IMR-90 (cell line): ENCODE data around the gene UTP4. TPM values are rescaled to one million over a fixed set of nuclear protein-coding genes. Genes with fewer than 3 reads are reported as not detected.

Source experiments
- ATAC-seq: fragments of 200-7000 bp; cut with Tn5 transposase; 2 replicates; pipeline ENCODE4 v1.9.1; 2020; ENCODE audit warnings: low read depth, mild to moderate bottlenecking, moderate library complexity
- BruUV-seq: library from RNA; stranded (reverse); fragments of 400-500 nt; replicated peaks from 2 replicates; lab custom pipeline; 2021; lab: Mats Ljungman, UMichigan
- CTCF ChIA-PET: fragments of 300-600 bp; formaldehyde crosslinking; extraction: SDS; loops from one replicate; lab custom pipeline; 2021; ENCODE audit warnings: antibody characterized with exemption; lab: Yijun Ruan, JAX
- POLR2A ChIA-PET: fragments of 300-600 bp; sonication (Branson Sonifier 250); formaldehyde crosslinking; loops from one replicate; lab custom pipeline; 2022; ENCODE audit warnings: antibody characterized with exemption; ENCODE audit not compliant: unreplicated experiment; lab: Charles Lee
- DNase-seq: peaks from one replicate; pipeline ENCODE4 v3.0.0; 2013
- H2AFZ ChIP-seq: replicated peaks from 2 replicates; pipeline ENCODE3; 2013; ENCODE audit warnings: low read length, mild to moderate bottlenecking; ENCODE audit not compliant: poor library complexity
- H2AK5ac ChIP-seq: 2 replicates; pipeline ENCODE4 v1.6.1; 2013; ENCODE audit warnings: low read depth, low read length, inconsistent platforms
- H2AK9ac ChIP-seq: replicated peaks from 2 replicates; pipeline ENCODE3; 2013; ENCODE audit warnings: mild to moderate bottlenecking, low read depth, low read length, moderate library complexity; ENCODE audit not compliant: poor library complexity
- H2BK120ac ChIP-seq: 2 replicates; pipeline ENCODE4 v1.6.1; 2013; ENCODE audit warnings: low read depth, low read length, inconsistent platforms
- H2BK15ac ChIP-seq: 3 replicates; pipeline ENCODE4 v1.6.1; 2013; ENCODE audit warnings: low read depth, low read length, inconsistent platforms
- H2BK20ac ChIP-seq: 2 replicates; pipeline ENCODE4 v1.6.1; 2013; ENCODE audit warnings: low read depth, mild to moderate bottlenecking, inconsistent platforms, low read length, moderate library complexity
- H2BK5ac ChIP-seq: 2 replicates; pipeline ENCODE4 v1.6.1; 2013; ENCODE audit warnings: mild to moderate bottlenecking, low read depth, low read length, inconsistent platforms; ENCODE audit not compliant: poor library complexity, severe bottlenecking
- H3K14ac ChIP-seq: replicated peaks from 2 replicates; pipeline ENCODE4 v1.6.1; 2013; ENCODE audit warnings: low read depth, low read length, inconsistent platforms
- H3K18ac ChIP-seq: 2 replicates; pipeline ENCODE4 v1.6.1; 2013; ENCODE audit warnings: low read depth, low read length, control low read depth
- H3K23ac ChIP-seq: 2 replicates; pipeline ENCODE4 v1.6.1; 2013; ENCODE audit warnings: low read depth, low read length, inconsistent platforms
- H3K27ac ChIP-seq: 2 replicates; pipeline ENCODE4 v1.5.1; 2013; ENCODE audit warnings: mild to moderate bottlenecking, control low read depth, low read length; ENCODE audit not compliant: insufficient read depth
- H3K27me3 ChIP-seq: 2 replicates; pipeline ENCODE4 v1.6.1; 2013; ENCODE audit warnings: low read length; ENCODE audit not compliant: control insufficient read depth, insufficient read depth
- H3K36me3 ChIP-seq: 2 replicates; pipeline ENCODE4 v1.6.1; 2013; ENCODE audit warnings: low read length, mixed read lengths; ENCODE audit not compliant: control insufficient read depth, insufficient read depth
- H3K4ac ChIP-seq: 2 replicates; pipeline ENCODE4 v1.6.1; 2013; ENCODE audit warnings: low read depth, low read length, inconsistent platforms
- H3K4me1 ChIP-seq: 2 replicates; pipeline ENCODE4 v1.6.1; 2013; ENCODE audit warnings: low read length, mixed read lengths; ENCODE audit not compliant: control insufficient read depth, insufficient read depth
- H3K4me2 ChIP-seq: 2 replicates; pipeline ENCODE4 v1.6.1; 2013; ENCODE audit warnings: low read depth, mild to moderate bottlenecking, control low read depth, low read length, moderate library complexity
- H3K4me3 ChIP-seq: 2 replicates; pipeline ENCODE4 v1.5.1; 2013; ENCODE audit warnings: low read depth, mild to moderate bottlenecking, control low read depth, low read length, moderate library complexity; ENCODE audit not compliant: insufficient read depth
- H3K56ac ChIP-seq: 2 replicates; pipeline ENCODE4 v1.6.1; 2013; ENCODE audit warnings: low read length, inconsistent platforms; ENCODE audit not compliant: insufficient read depth; ENCODE audit errors: extremely low read depth
- H3K79me1 ChIP-seq, 2 experiments: 2 replicates each; pipeline ENCODE4 v1.6.1; 2013; ENCODE audit warnings: low read length in 2 of 2, inconsistent platforms in 1 of 2, low read depth in 1 of 2
- H3K9ac ChIP-seq: 2 replicates; pipeline ENCODE4 v1.6.1; 2013; ENCODE audit warnings: low read depth, low read length, control low read depth
- H3K9me1 ChIP-seq: 2 replicates; pipeline ENCODE4 v1.6.1; 2013; ENCODE audit warnings: low read length, inconsistent platforms; ENCODE audit not compliant: insufficient read depth
- H3K9me3 ChIP-seq: 2 replicates; pipeline ENCODE4 v1.6.1; 2013; ENCODE audit warnings: low read length; ENCODE audit not compliant: control insufficient read depth, insufficient read depth
- H4K20me1 ChIP-seq: 2 replicates; pipeline ENCODE4 v1.6.1; 2013; ENCODE audit warnings: low read length, inconsistent platforms; ENCODE audit not compliant: insufficient read depth
- H4K5ac ChIP-seq: 2 replicates; pipeline ENCODE4 v1.6.1; 2013; ENCODE audit warnings: mild to moderate bottlenecking, low read depth, low read length, control low read depth
- H4K8ac ChIP-seq, 2 experiments: 2 replicates each; pipeline ENCODE4 v1.6.1; 2013; ENCODE audit warnings: low read depth in 2 of 2, low read length in 2 of 2, control low read depth in 1 of 2, inconsistent platforms in 1 of 2
- H4K91ac ChIP-seq: 2 replicates; pipeline ENCODE4 v1.6.1; 2013; ENCODE audit warnings: low read depth, low read length, inconsistent platforms; ENCODE audit not compliant: insufficient read depth
- BHLHE40 ChIP-seq: fragments of 150-350 bp; IDR thresholded peaks from 2 replicates; pipeline ENCODE4 v1.6.1; 2016; ENCODE audit warnings: mild to moderate bottlenecking, low read depth, low read length
- CHD1 ChIP-seq: IDR thresholded peaks from 2 replicates; pipeline ENCODE4 v1.6.1; 2012; ENCODE audit warnings: low read depth, low read length, improper control_type of control experiment
- CTCF ChIP-seq: conservative IDR thresholded peaks from 2 replicates; pipeline ENCODE4 v1.5.1; 2012; ENCODE audit warnings: mild to moderate bottlenecking, low read depth, low read length, improper control_type of control experiment
- ELK1 ChIP-seq: fragments of 150-350 bp; IDR thresholded peaks from 2 replicates; pipeline ENCODE4 v1.6.1; 2016; ENCODE audit warnings: low read depth, mild to moderate bottlenecking, low read length, moderate library complexity, borderline replicate concordance
- FOS ChIP-seq: fragments of 150-350 bp; IDR thresholded peaks from 2 replicates; pipeline ENCODE4 v1.6.1; 2016; ENCODE audit warnings: low read depth, low read length
- MAFK ChIP-seq: IDR thresholded peaks from 2 replicates; pipeline ENCODE4 v1.6.1; 2012; ENCODE audit warnings: low read depth, low read length, improper control_type of control experiment
- MAZ ChIP-seq: IDR thresholded peaks from 2 replicates; pipeline ENCODE4 v1.6.1; 2012; ENCODE audit warnings: low read depth, mild to moderate bottlenecking, low read length, improper control_type of control experiment, moderate library complexity, borderline replicate concordance
- MXI1 ChIP-seq: IDR thresholded peaks from 2 replicates; pipeline ENCODE4 v1.6.1; 2012; ENCODE audit warnings: low read depth, mild to moderate bottlenecking, low read length, moderate library complexity, borderline replicate concordance
- NFE2L2 ChIP-seq: fragments of 150-350 bp; IDR thresholded peaks from 2 replicates; pipeline ENCODE4 v1.6.1; 2016; ENCODE audit warnings: low read depth, mild to moderate bottlenecking, low read length
- POLR2A ChIP-seq: IDR thresholded peaks from 2 replicates; pipeline ENCODE4 v1.6.1; 2012; ENCODE audit warnings: mild to moderate bottlenecking, low read depth, low read length
- RAD21 ChIP-seq: IDR thresholded peaks from 2 replicates; pipeline ENCODE4 v1.6.1; 2012; ENCODE audit warnings: low read length, improper control_type of control experiment
- RCOR1 ChIP-seq: IDR thresholded peaks from 2 replicates; pipeline ENCODE4 v1.6.1; 2012; ENCODE audit warnings: mild to moderate bottlenecking, low read length, improper control_type of control experiment; ENCODE audit not compliant: insufficient replicate concordance
- RFX5 ChIP-seq: IDR thresholded peaks from 2 replicates; pipeline ENCODE4 v1.8.0; 2012; ENCODE audit warnings: low read depth, mild to moderate bottlenecking, low read length, moderate library complexity
- SMC3 ChIP-seq: fragments of 150-350 bp; IDR thresholded peaks from 2 replicates; pipeline ENCODE4 v1.6.1; 2016; ENCODE audit warnings: low read depth, mild to moderate bottlenecking, antibody characterized with exemption, low read length, moderate library complexity
- USF2 ChIP-seq: fragments of 150-350 bp; IDR thresholded peaks from 2 replicates; pipeline ENCODE4 v1.6.1; 2017; ENCODE audit warnings: mild to moderate bottlenecking, antibody characterized with exemption, low read length, low read depth
- WGBS, 2 experiments: methylation state at CpG; one replicate each; pipeline versions ENCODE4 v1.1.5 to v1.1.7; 2013; ENCODE audit warnings: missing lambda C conversion rate in 2 of 2; ENCODE audit not compliant: insufficient read length in 1 of 2; ENCODE audit errors: extremely low coverage in 2 of 2; 5-methylcytosine and 5-hydroxymethylcytosine counted together
- dilution Hi-C: fragments of 300-500 bp; cut with HindIII; formaldehyde crosslinking; loops from one replicate; pipeline ENCODE4 v1.14.3; 2018; ENCODE audit warnings: low sequenced_read_pairs; ENCODE audit not compliant: unreplicated experiment
- in situ Hi-C: fragments of 300-500 bp; cut with MboI; formaldehyde crosslinking; loops from 3 replicates; pipeline ENCODE4 v1.14.3; 2019; ENCODE audit warnings: low sequenced_read_pairs, inconsistent platforms, mixed read lengths
- intact Hi-C: fragments of 100-400 bp; cut with micrococcal nuclease; formaldehyde crosslinking; loops from 2 replicates; pipeline ENCODE4 v1.10.0; 2022
- polyA plus RNA-seq, 3 experiments: library from polyadenylated mRNA; depleted of rRNA; stranded (reverse); fragments of >200 nt; gene quantifications; 2 replicates each; pipeline ENCODE4 v1.2.3, GENCODE V29; 2012; ENCODE audit warnings: low replicate concordance in 1 of 3
- total RNA-seq: library from RNA; depleted of rRNA; stranded (reverse); fragments of >200 nt; gene quantifications from 2 replicates; pipeline ENCODE4 v1.2.3, GENCODE V29; 2012

Gene UTP4
- total and polyA plus RNA-seq, 2 of the 4 experiments (the other 2 are of a cell fraction), result 32.1 to 61.8 TPM

GRCh38 chr16:69120096-69120664 is 12.3 kb upstream of the UTP4 start:
- WGBS, 2 experiments, result 93% methylated on average over 5 of the region's 19 CpGs; no CpG with 5 or more reads in 1 of the 2 experiments
- no peak overlapping the region for H2BK20ac ChIP-seq

More at GRCh38 chr16:69120096-69120664, 12.3 kb upstream of the UTP4 start:
- TF ChIP-seq POLR2A (no peak), RAD21 (no peak), CHD1 (no peak), BHLHE40 (no peak), ELK1 (no peak), SMC3 (no peak), CTCF (no peak), MAZ (no peak), RFX5 (no peak), NFE2L2 (no peak), RCOR1 (no peak), MXI1 (no peak), MAFK (no peak), FOS (no peak), USF2 (no peak)
- H2AFZ ChIP-seq, result no peak overlapping the region
- H2AK9ac ChIP-seq, result no peak overlapping the region
- ChIA-PET POLR2A (no interaction called here), CTCF (interaction anchor here (0.6 kb wide), 1 partner anchor 317 kb away, joined by 3 read pairs; no protein-coding TSS in a partner anchor)
- H3K4me2 ChIP-seq, result no peak overlapping the region
- in situ Hi-C loops (loop anchor here (5.0 kb wide), 2 partner anchors 273 to 593 kb away; no protein-coding TSS in a partner anchor), intact Hi-C loops (loop anchor here (10.0 kb wide), 1 partner anchor 525 kb away; no protein-coding TSS in a partner anchor), dilution Hi-C loops (no loop called here)
- H2AK5ac ChIP-seq, result no peak overlapping the region
- H3K14ac ChIP-seq, result no peak overlapping the region
- no peak overlapping the region for H3K9ac ChIP-seq
- H3K9me1 ChIP-seq, result peaks cover 6% of the 10 kb centered on the region
- H3K23ac ChIP-seq, result no peak overlapping the region
- no peaks in the 10 kb centered on the region for H3K27me3 ChIP-seq
- H3K9me3 ChIP-seq, result no peaks in the 10 kb centered on the region
- no peak overlapping the region for H3K4ac ChIP-seq
- H3K56ac ChIP-seq, result no peak overlapping the region
- H3K27ac ChIP-seq, result no peak overlapping the region
- H2BK15ac ChIP-seq, result no peak overlapping the region
- peaks cover 48% of the 10 kb centered on the region for H3K36me3 ChIP-seq
- no peak for DNase-seq
- no peak for ATAC-seq
- no peak overlapping the region for H4K91ac ChIP-seq
- BruUV-seq, result no TSS peak
- no peak overlapping the region for H3K4me3 ChIP-seq
- peaks cover 34 to 60% of the 10 kb centered on the region in 2 experiments for H3K79me1 ChIP-seq
- H2BK120ac ChIP-seq, result no peak overlapping the region
- no peak overlapping the region for H3K18ac ChIP-seq
- H4K8ac ChIP-seq, result no peak overlapping the region
- H3K4me1 ChIP-seq, result no peaks in the 10 kb centered on the region
- H4K5ac ChIP-seq, result no peak overlapping the region
- no peak overlapping the region for H2BK5ac ChIP-seq
- peaks cover 17% of the 10 kb centered on the region for H4K20me1 ChIP-seq
